Measurements from ENCODE around the gene ZBTB38. TPM values are rescaled to one million over a fixed set of nuclear protein-coding genes. Genes with fewer than 3 reads are reported as not detected.

The ZBTB38 gene
- total RNA-seq, 2 donors from 2014 or later: 27.3 to 28.2 TPM

GRCh38 chr3:141392416-141392815, 24.1 kb downstream of the ZBTB38 start:
- no peaks in the 10 kb centered on the region for H3K27me3 ChIP-seq (ENCODE audit: control insufficient read depth, insufficient read depth, low read length, poor library complexity, severe bottlenecking)
- H3K9me3 Mint-ChIP-seq: peaks cover 11% of the 10 kb centered on the region
- H3K27me3 Mint-ChIP-seq (ENCODE audit: insufficient read depth): no peaks in the 10 kb centered on the region
- H3K4me3 ChIP-seq (ENCODE audit: low read length): no peak overlapping the region
- peak overlapping the region; percentile 94 for H3K27ac ChIP-seq (ENCODE audit: low read depth, low read length)
- H3K4me3 Mint-ChIP-seq: no peak overlapping the region
- H3K9me3 ChIP-seq (ENCODE audit: control insufficient read depth, low read length): peaks cover 25% of the 10 kb centered on the region
- peaks cover 37% of the 10 kb centered on the region for H3K4me1 Mint-ChIP-seq
- no peak for DNase-seq
- peaks cover 8% of the 10 kb centered on the region for H3K36me3 Mint-ChIP-seq (ENCODE audit: low read depth)
- H3K36me3 ChIP-seq (ENCODE audit: control insufficient read depth, insufficient read depth, low read length): no peaks in the 10 kb centered on the region
- H3K27ac Mint-ChIP-seq: peak overlapping the region; percentile 92
- H3K9ac ChIP-seq (ENCODE audit: extremely low read depth, low read length, poor library complexity, severe bottlenecking): no peak overlapping the region
- peaks cover 15% of the 10 kb centered on the region for H3K4me1 ChIP-seq (ENCODE audit: control insufficient read depth, insufficient read depth, low read length)
- 92 to 93% methylated on average over 5 of the region's 5 CpGs for WGBS, 2 experiments (ENCODE audit: insufficient coverage in 1 of 2, insufficient read length in 1 of 2)
- TF ChIP-seq, protein P1, sequence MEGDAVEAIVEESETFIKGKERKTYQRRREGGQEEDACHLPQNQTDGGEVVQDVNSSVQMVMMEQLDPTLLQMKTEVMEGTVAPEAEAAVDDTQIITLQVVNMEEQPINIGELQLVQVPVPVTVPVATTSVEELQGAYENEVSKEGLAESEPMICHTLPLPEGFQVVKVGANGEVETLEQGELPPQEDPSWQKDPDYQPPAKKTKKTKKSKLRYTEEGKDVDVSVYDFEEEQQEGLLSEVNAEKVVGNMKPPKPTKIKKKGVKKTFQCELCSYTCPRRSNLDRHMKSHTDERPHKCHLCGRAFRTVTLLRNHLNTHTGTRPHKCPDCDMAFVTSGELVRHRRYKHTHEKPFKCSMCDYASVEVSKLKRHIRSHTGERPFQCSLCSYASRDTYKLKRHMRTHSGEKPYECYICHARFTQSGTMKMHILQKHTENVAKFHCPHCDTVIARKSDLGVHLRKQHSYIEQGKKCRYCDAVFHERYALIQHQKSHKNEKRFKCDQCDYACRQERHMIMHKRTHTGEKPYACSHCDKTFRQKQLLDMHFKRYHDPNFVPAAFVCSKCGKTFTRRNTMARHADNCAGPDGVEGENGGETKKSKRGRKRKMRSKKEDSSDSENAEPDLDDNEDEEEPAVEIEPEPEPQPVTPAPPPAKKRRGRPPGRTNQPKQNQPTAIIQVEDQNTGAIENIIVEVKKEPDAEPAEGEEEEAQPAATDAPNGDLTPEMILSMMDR (conservative IDR thresholded peaks at IDR 0.05): no peak

DNA sequence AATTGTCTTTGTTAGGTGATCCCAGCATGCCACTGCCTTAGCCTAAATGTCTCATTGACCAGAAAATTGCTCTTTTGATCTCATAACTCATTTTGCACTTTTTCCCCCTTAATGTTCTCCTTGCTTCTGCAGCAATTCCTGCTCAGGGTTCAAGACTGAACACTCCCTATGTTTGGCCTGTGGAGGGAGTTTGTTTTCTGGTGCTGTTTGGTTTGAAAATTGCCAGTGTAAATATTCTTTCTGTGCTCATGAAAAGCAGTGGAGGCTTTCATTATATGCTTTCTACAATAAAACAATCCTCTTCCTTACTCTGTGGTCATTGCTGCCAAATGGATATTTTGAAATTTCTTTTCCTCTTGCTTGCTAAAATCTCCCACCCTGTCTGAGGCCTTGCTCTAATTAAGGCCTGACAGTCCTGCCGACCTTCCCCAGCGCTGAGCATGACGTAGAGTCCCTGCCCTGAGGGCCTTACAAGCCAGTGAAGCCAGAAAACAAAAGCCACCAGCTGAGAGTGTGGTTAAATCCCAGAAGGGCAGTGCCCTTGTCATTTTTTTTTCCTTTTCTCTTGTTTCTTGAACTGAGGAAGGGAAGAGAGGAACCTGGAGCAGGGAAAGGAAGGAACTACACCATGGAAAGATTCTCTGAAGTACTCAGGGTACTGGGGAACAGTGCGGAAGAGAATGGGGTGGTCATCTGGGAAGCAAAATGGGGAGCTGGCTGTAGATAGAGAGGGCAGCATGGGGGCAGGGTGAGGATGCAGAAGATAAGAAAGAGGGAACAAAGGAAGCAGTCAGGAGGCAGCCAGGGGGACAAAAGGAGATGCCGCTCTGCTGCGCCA, 24.8 kb downstream of the ZBTB38 start:
- Mint-ChIP-seq H3K9me3 (peaks cover 14% of the 10 kb centered on the region), H3K4me1 (peaks cover 35% of the 10 kb centered on the region), H3K27me3 (ENCODE audit: insufficient read depth) (no peaks in the 10 kb centered on the region), H3K36me3 (ENCODE audit: low read depth) (peaks cover 12% of the 10 kb centered on the region), H3K27ac (peak overlapping the region; percentile 92), H3K4me3 (peak overlapping the region; percentile 12)
- Histone ChIP-seq H3K9me3 (ENCODE audit: control insufficient read depth, low read length) (peaks cover 32% of the 10 kb centered on the region), H3K9ac (ENCODE audit: extremely low read depth, low read length, poor library complexity, severe bottlenecking) (no peak overlapping the region), H3K27me3 (ENCODE audit: control insufficient read depth, insufficient read depth, low read length, poor library complexity, severe bottlenecking) (no peaks in the 10 kb centered on the region), H3K27ac (ENCODE audit: low read depth, low read length) (peak overlapping the region; percentile 94), H3K36me3 (ENCODE audit: control insufficient read depth, insufficient read depth, low read length) (no peaks in the 10 kb centered on the region), H3K4me1 (ENCODE audit: control insufficient read depth, insufficient read depth, low read length) (peaks cover 15% of the 10 kb centered on the region), H3K4me3 (ENCODE audit: low read length) (no peak overlapping the region)
- TF ChIP-seq, protein P1 (conservative IDR thresholded peaks at IDR 0.05): peak; percentile 35
- 27 to 40% methylated on average over 4 to 6 of the region's 6 CpGs for WGBS, 2 experiments (ENCODE audit: insufficient coverage in 1 of 2, insufficient read length in 1 of 2)
- peak; percentile 88 for DNase-seq

DNA sequence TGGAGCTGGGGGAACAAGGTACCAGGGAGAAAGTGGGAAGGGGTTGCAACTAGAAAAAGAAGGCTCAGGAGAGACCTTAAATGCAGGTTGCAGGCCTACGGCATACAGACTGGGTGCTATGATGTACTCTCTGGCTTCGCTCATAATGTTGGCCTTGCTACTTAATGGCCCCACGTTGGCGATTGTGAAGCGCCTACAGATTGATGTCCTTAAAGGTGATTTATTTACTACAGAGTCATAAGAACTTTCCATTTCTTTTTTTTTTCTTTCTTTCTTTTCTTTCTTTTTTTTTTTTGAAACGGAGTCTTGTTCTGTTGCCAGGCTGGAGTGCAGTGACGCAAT, 25.4 kb downstream of the ZBTB38 start:
- peak overlapping the region; percentile 94 for H3K27ac ChIP-seq (ENCODE audit: low read depth, low read length)

More for the DNA sequence above, 25.4 kb downstream of the ZBTB38 start:
- Histone ChIP-seq H3K36me3 (ENCODE audit: control insufficient read depth, insufficient read depth, low read length) (no peaks in the 10 kb centered on the region), H3K4me3 (ENCODE audit: low read length) (no peak overlapping the region), H3K9me3 (ENCODE audit: control insufficient read depth, low read length) (peaks cover 35% of the 10 kb centered on the region), H3K27me3 (ENCODE audit: control insufficient read depth, insufficient read depth, low read length, poor library complexity, severe bottlenecking) (no peaks in the 10 kb centered on the region), H3K9ac (ENCODE audit: extremely low read depth, low read length, poor library complexity, severe bottlenecking) (no peak overlapping the region), H3K4me1 (ENCODE audit: control insufficient read depth, insufficient read depth, low read length) (peaks cover 15% of the 10 kb centered on the region)
- peaks cover 14% of the 10 kb centered on the region for H3K9me3 Mint-ChIP-seq
- peaks cover 35% of the 10 kb centered on the region for H3K4me1 Mint-ChIP-seq
- TF ChIP-seq, protein P1 (conservative IDR thresholded peaks at IDR 0.05): no peak
- peaks cover 12% of the 10 kb centered on the region for H3K36me3 Mint-ChIP-seq (ENCODE audit: low read depth)
- no peaks in the 10 kb centered on the region for H3K27me3 Mint-ChIP-seq (ENCODE audit: insufficient read depth)
- WGBS, 2 experiments (ENCODE audit: insufficient coverage in 1 of 2, insufficient read length in 1 of 2): 74 to 83% methylated on average over 2 to 7 of the region's 7 CpGs
- no peak for DNase-seq
- peak overlapping the region; percentile 92 for H3K27ac Mint-ChIP-seq
- peak overlapping the region; percentile 12 for H3K4me3 Mint-ChIP-seq

All from endodermal cell (in vitro differentiated cells).